NCI-H2107 (cell line): ENCODE results near the gene ORMDL1.

Experiments
- DNase-seq: peaks from one replicate; lab custom pipeline; 2025; lab: John Stamatoyannopoulos, UW

The ORMDL1 gene

GRCh38 chr2:189783927-189784867 lies at the start of gene ORMDL1, which contains the start of gene PMS1:
Gene ORMDL1 (minus strand): TSS chr2:189784339. CDS start chr2:189782595, 1,744 bp downstream.
Gene PMS1 (plus strand): TSS chr2:189784450. CDS start chr2:189791810, 7,360 bp downstream.
- peak; percentile 59 for DNase-seq

- DNase-seq = no peak
These were observed 46.4 kb upstream of the ORMDL1 start for GRCh38 chr2:189830510-189830909.

GRCh38 chr2:189829102-189829833 lies 45.1 kb upstream of the ORMDL1 start:
- no peak for DNase-seq

GRCh38 chr2:189826039-189826438 lies 41.9 kb upstream of the ORMDL1 start:
- DNase-seq = no peak

- DNase-seq = no peak
These were observed 40.7 kb upstream of the ORMDL1 start for GRCh38 chr2:189824694-189825396.

GRCh38 chr2:189821953-189822748 lies 38.0 kb upstream of the ORMDL1 start:
- no peak for DNase-seq

GRCh38 chr2:189819297-189819704 lies 35.2 kb upstream of the ORMDL1 start:
- DNase-seq = no peak

GRCh38 chr2:189818249-189819038 lies 34.3 kb upstream of the ORMDL1 start:
- DNase-seq = no peak

GRCh38 chr2:189803431-189803830 lies 19.3 kb upstream of the ORMDL1 start:
- DNase-seq = no peak

GRCh38 chr2:189802396-189802912 lies 18.3 kb upstream of the ORMDL1 start:
- DNase-seq = no peak

GRCh38 chr2:189799531-189799930 lies 15.4 kb upstream of the ORMDL1 start:
- no peak for DNase-seq

GRCh38 chr2:189799030-189799331 lies 14.8 kb upstream of the ORMDL1 start:
- DNase-seq = no peak

- no peak for DNase-seq
These were observed 14.3 kb upstream of the ORMDL1 start for GRCh38 chr2:189798312-189799029.

- no peak for DNase-seq
These were observed 13.8 kb upstream of the ORMDL1 start for GRCh38 chr2:189797902-189798301.

- no peak for DNase-seq
These were observed 10.2 kb upstream of the ORMDL1 start for GRCh38 chr2:189794310-189794709.

GRCh38 chr2:189791338-189792042 lies 7.4 kb upstream of the ORMDL1 start:
- no peak for DNase-seq

- DNase-seq = no peak
These were observed 650 bp downstream of the ORMDL1 start for GRCh38 chr2:189783451-189783926.

- no peak for DNase-seq
These were observed 1.9 kb downstream of the ORMDL1 start for GRCh38 chr2:189782221-189782671.

GRCh38 chr2:189772212-189772611 lies 11.9 kb downstream of the ORMDL1 start:
- DNase-seq = no peak
